Fibroblast of lung (primary cell): ENCODE data around the gene CMTR2. TPM values are rescaled to one million over a fixed set of nuclear protein-coding genes. Genes with fewer than 3 reads are reported as not detected.

Source experiments
- DNase-seq, 2 donors: peaks; one replicate each; pipeline versions ENCODE4 v3.0.0 to v3.0.0-alpha.2; 2010; ENCODE audit warnings: low read depth in 2 of 2
- H2AFZ ChIP-seq: 2 replicates; pipeline ENCODE4 v1.5.1; 2012; ENCODE audit warnings: low read length, control low read depth, inconsistent platforms
- H3K27ac ChIP-seq: 2 replicates; pipeline ENCODE4 v1.5.1; 2011; ENCODE audit warnings: low read length, control low read depth; ENCODE audit not compliant: insufficient read depth
- H3K27me3 ChIP-seq: 2 replicates; pipeline ENCODE4 v1.5.1; 2011; ENCODE audit warnings: mild to moderate bottlenecking, low read length; ENCODE audit not compliant: control insufficient read depth, insufficient read depth
- H3K36me3 ChIP-seq: 2 replicates; pipeline ENCODE4 v1.5.1; 2011; ENCODE audit warnings: low read length; ENCODE audit not compliant: control insufficient read depth, insufficient read depth
- H3K4me1 ChIP-seq: 2 replicates; pipeline ENCODE4 v1.5.1; 2011; ENCODE audit warnings: low read length; ENCODE audit not compliant: control insufficient read depth, insufficient read depth; ENCODE audit errors: extremely low read depth
- H3K4me2 ChIP-seq: 2 replicates; pipeline ENCODE4 v1.5.1; 2011; ENCODE audit warnings: low read length, control low read depth; ENCODE audit not compliant: insufficient read depth; ENCODE audit errors: extremely low read depth
- H3K4me3 ChIP-seq, 4 experiments: fragments of 200-600 bp in 1 of 4; sonication (generic) in 1 of 4; replicated peaks in 1 of 4; 2 replicates each; pipeline ENCODE4 v1.5.1; 2011 to 2016; ENCODE audit warnings: low read length in 4 of 4, low read depth in 3 of 4, mild to moderate bottlenecking in 3 of 4, control low read depth in 2 of 4, inconsistent platforms in 1 of 4, mixed read lengths in 1 of 4; ENCODE audit not compliant: insufficient read depth in 1 of 4; ENCODE audit errors: control extremely low read depth in 1 of 4
- H3K79me2 ChIP-seq: 2 replicates; pipeline ENCODE4 v1.5.1; 2012; ENCODE audit warnings: mild to moderate bottlenecking, low read length, inconsistent platforms; ENCODE audit not compliant: control insufficient read depth, insufficient read depth
- H3K9ac ChIP-seq: 2 replicates; pipeline ENCODE4 v1.5.1; 2011; ENCODE audit warnings: mild to moderate bottlenecking, low read length, control low read depth; ENCODE audit not compliant: insufficient read depth
- H3K9me3 ChIP-seq: 2 replicates; pipeline ENCODE4 v1.5.1; 2012; ENCODE audit warnings: low read depth, low read length; ENCODE audit not compliant: control insufficient read depth, insufficient read depth
- H4K20me1 ChIP-seq: 2 replicates; pipeline ENCODE4 v1.5.1; 2011; ENCODE audit warnings: low read length; ENCODE audit not compliant: control insufficient read depth, insufficient read depth; ENCODE audit errors: extremely low read depth
- CTCF ChIP-seq, 2 donors: IDR thresholded peaks in 1 of 2; conservative IDR thresholded peaks in 1 of 2; 1 replicate in 1 of 2; 2 replicates in 1 of 2; pipeline ENCODE4 v1.5.1; 2011 to 2012; ENCODE audit warnings: low read length in 2 of 2, control low read depth in 1 of 2, inconsistent platforms in 1 of 2, low read depth in 1 of 2, mild to moderate bottlenecking in 1 of 2
- EZH2 ChIP-seq: IDR thresholded peaks from 2 replicates; pipeline ENCODE4 v1.5.1; 2012; ENCODE audit warnings: low read length, control low read depth, mild to moderate bottlenecking; ENCODE audit errors: missing control alignments
- polyA plus RNA-seq, 2 donors: library from polyadenylated mRNA; depleted of rRNA in 1 of 2; stranded (reverse) in 1 of 2; unstranded in 1 of 2; fragments of >200 nt; gene quantifications; 2 replicates each; pipeline ENCODE4 v1.2.1, GENCODE V29; 2011 to 2012; ENCODE audit warnings: missing spikeins in 1 of 2
- total RNA-seq: library from RNA; depleted of rRNA; stranded (reverse); fragments of >200 nt; gene quantifications from 2 replicates; pipeline ENCODE4 v1.2.1, GENCODE V29; 2014

The CMTR2 gene
- total and polyA plus RNA-seq, 2 donors (not counting 1 experiment from before 2014, with no cell fraction given), result 22.1 to 29.2 TPM

DNA sequence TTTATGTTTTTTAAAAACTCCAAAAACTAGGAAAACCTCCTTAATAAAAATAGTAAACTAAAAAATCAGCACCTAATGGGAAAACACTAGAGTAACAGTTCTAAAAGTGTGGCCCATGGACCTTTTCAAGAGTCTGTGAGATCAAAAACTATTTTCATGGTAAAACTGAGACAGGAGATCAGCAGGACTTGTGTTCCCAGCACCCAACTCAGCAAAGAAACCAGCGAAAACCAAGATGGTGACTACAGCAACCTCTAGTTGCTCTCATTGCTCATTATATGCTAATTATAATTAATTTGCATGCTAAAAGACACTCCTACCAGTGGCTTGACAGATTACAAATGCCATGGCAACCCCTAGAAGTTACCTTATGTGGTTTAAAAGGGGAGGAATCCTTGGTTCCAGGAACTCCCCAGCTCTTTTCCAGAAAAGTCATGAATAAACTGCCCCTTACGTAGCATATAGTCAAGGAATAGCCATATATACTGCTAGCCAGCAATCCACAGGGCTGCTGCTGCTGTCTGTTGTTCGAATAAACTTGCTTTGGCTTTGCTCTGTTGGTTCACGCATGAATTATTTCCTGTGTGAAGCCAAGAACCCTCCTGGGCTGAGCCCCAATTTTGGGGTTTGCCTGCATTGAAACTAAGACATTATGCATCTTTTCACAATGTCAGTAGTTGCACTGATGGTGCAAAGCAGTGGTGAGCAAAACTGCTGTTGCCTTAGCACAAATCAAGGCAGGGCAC, 12.4 kb downstream of the CMTR2 start:
- Histone ChIP-seq H3K4me3 (no peak overlapping the region), H3K9ac (no peak overlapping the region), H4K20me1 (no peaks in the 10 kb centered on the region), H3K9me3 (no peaks in the 10 kb centered on the region), H3K27me3 (no peaks in the 10 kb centered on the region), H2AFZ (no peak overlapping the region), H3K79me2 (no peaks in the 10 kb centered on the region), H3K4me2 (no peak overlapping the region), H3K27ac (no peak overlapping the region), H3K36me3 (no peaks in the 10 kb centered on the region), H3K4me1 (no peaks in the 10 kb centered on the region)
- TF ChIP-seq EZH2 (no peak), CTCF (conservative IDR thresholded peaks at IDR 0.05 in 1 of 2, IDR thresholded peaks at IDR 0.05 in 1 of 2; ENCODE audit: low read depth in 1 of 2, low read length in 2 of 2) (no peak)
- DNase-seq, result no peak

DNA sequence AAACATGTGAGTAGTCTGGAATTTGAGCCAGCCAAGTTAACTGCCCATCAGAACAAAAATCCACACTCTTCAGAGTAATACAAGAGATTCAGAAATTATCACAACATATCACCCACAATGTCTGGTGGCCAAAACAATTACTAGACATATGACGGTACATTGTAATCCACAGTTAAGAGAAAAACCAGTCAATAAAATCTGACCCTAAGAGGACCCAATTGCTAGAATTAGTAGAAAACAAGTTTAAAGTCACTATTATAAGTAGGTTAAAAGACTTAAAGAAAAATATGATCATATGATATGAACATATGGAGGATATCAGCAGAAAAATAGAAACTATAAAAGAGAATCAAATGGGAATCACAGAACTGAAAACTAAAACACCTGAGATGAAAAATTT, 15.8 kb downstream of the CMTR2 start:
- H3K36me3 ChIP-seq, result no peaks in the 10 kb centered on the region
- no peaks in the 10 kb centered on the region for H3K4me1 ChIP-seq
- no peak overlapping the region for H3K4me2 ChIP-seq
- H3K9me3 ChIP-seq, result no peaks in the 10 kb centered on the region
- H4K20me1 ChIP-seq, result no peaks in the 10 kb centered on the region
- H3K9ac ChIP-seq, result no peak overlapping the region
- no peaks in the 10 kb centered on the region for H3K27me3 ChIP-seq
- H3K4me3 ChIP-seq, result no peak overlapping the region
- TF ChIP-seq CTCF (conservative IDR thresholded peaks at IDR 0.05 in 1 of 2, IDR thresholded peaks at IDR 0.05 in 1 of 2; ENCODE audit: low read depth in 1 of 2, low read length in 2 of 2), result no peak
- no peak for TF ChIP-seq EZH2
- no peak overlapping the region for H2AFZ ChIP-seq
- H3K79me2 ChIP-seq, result no peaks in the 10 kb centered on the region
- DNase-seq, result no peak
- H3K27ac ChIP-seq, result no peak overlapping the region

DNA sequence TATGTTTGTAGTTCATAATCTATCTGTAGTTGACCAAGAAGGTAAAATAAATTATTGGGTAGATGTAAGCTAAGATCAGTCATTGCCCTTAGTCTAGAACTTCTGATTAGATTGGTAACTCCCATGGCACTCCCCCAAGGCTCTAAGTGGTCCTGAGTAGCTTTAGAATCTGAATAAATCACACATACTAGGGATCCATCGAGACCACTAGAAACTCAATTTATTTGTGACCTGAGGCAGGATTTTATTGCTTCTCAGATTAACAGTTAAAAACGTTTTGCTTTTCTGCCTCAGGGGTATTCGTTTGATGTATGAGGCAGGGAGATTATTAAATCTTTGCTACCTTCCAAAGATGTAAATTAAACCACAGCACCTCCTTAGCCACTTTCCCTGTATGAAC, 24.9 kb downstream of the CMTR2 start:
- no peak overlapping the region for H3K27ac ChIP-seq
- no peaks in the 10 kb centered on the region for H3K9me3 ChIP-seq
- no peak overlapping the region for H3K4me2 ChIP-seq
- no peak overlapping the region for H2AFZ ChIP-seq
- no peaks in the 10 kb centered on the region for H3K79me2 ChIP-seq
- H3K4me1 ChIP-seq, result no peaks in the 10 kb centered on the region
- DNase-seq, result no peak
- no peaks in the 10 kb centered on the region for H4K20me1 ChIP-seq
- TF ChIP-seq EZH2, result no peak
- TF ChIP-seq CTCF (conservative IDR thresholded peaks at IDR 0.05 in 1 of 2, IDR thresholded peaks at IDR 0.05 in 1 of 2; ENCODE audit: low read depth in 1 of 2, low read length in 2 of 2), result no peak
- H3K36me3 ChIP-seq, result no peaks in the 10 kb centered on the region
- H3K27me3 ChIP-seq, result no peaks in the 10 kb centered on the region
- H3K9ac ChIP-seq, result no peak overlapping the region
- no peak overlapping the region for H3K4me3 ChIP-seq
